GM23338 (cell line): ENCODE measurements around the gene GABRB3. TPM values are rescaled to one million over a fixed set of nuclear protein-coding genes. Genes with fewer than 3 reads are reported as not detected.

Source experiments
- ATAC-seq: fragments of 200-7000 bp; cut with Tn5 transposase; 3 replicates; pipeline ENCODE4 v1.9.1; 2020
- DNase-seq: peaks from one replicate; pipeline ENCODE4 v3.0.0-alpha.2; 2015; ENCODE audit warnings: low spot score
- H2AFZ ChIP-seq: fragments of 200-600 bp; sonication (generic); 2 replicates; pipeline ENCODE4 v1.8.0; 2016; ENCODE audit warnings: antibody characterized with exemption, mild to moderate bottlenecking, moderate library complexity
- H3F3A ChIP-seq: fragments of 200-600 bp; sonication (generic); replicated peaks from 2 replicates; pipeline ENCODE4 v1.8.0; 2017; ENCODE audit warnings: antibody characterized with exemption, mixed run types, low read depth
- H3K27ac ChIP-seq: fragments of 200-600 bp; sonication (generic); 2 replicates; pipeline ENCODE4 v1.6.1; 2016; ENCODE audit warnings: low read depth
- H3K27me3 ChIP-seq: fragments of 200-600 bp; sonication (generic); 2 replicates; pipeline ENCODE4 v1.8.0; 2016; ENCODE audit warnings: mild to moderate bottlenecking, mixed run types, moderate library complexity; ENCODE audit not compliant: insufficient read depth
- H3K36me3 ChIP-seq: fragments of 200-600 bp; sonication (generic); 2 replicates; pipeline ENCODE4 v1.8.0; 2016; ENCODE audit warnings: mild to moderate bottlenecking; ENCODE audit not compliant: insufficient read depth
- H3K4me1 ChIP-seq: fragments of 200-600 bp; sonication (generic); 2 replicates; pipeline ENCODE4 v1.8.0; 2016; ENCODE audit warnings: mild to moderate bottlenecking, moderate library complexity; ENCODE audit not compliant: insufficient read depth
- H3K4me2 ChIP-seq: fragments of 200-600 bp; sonication (generic); 2 replicates; pipeline ENCODE4 v1.7.1; 2017; ENCODE audit warnings: mixed run types
- H3K4me3 ChIP-seq: fragments of 200-600 bp; sonication (generic); 2 replicates; pipeline ENCODE4 v1.6.1; 2016; ENCODE audit warnings: mixed run types
- H3K79me2 ChIP-seq: fragments of 200-600 bp; sonication (generic); replicated peaks from 2 replicates; pipeline ENCODE4 v1.8.0; 2017; ENCODE audit warnings: mild to moderate bottlenecking; ENCODE audit not compliant: insufficient read depth
- H3K9me2 ChIP-seq: fragments of 200-600 bp; sonication (generic); 2 replicates; pipeline ENCODE4 v1.8.0; 2017; ENCODE audit not compliant: insufficient read depth
- H4K20me1 ChIP-seq: fragments of 200-600 bp; sonication (generic); replicated peaks from 2 replicates; pipeline ENCODE4 v1.8.0; 2017; ENCODE audit warnings: mild to moderate bottlenecking; ENCODE audit not compliant: insufficient read depth
- H3K27ac Mint-ChIP-seq: 2 replicates; pipeline ENCODE4 v1.8.0; 2020; ENCODE audit warnings: inconsistent platforms, mild to moderate bottlenecking, moderate library complexity, mixed read lengths
- H3K27me3 Mint-ChIP-seq: 3 replicates; pipeline ENCODE4 v1.8.0; 2022; ENCODE audit warnings: low read depth, mild to moderate bottlenecking, moderate library complexity, mixed read lengths, inconsistent platforms; ENCODE audit not compliant: insufficient read depth, poor library complexity
- H3K36me3 Mint-ChIP-seq: 3 replicates; pipeline ENCODE4 v1.8.0; 2021; ENCODE audit warnings: low read depth, mild to moderate bottlenecking, inconsistent platforms, moderate library complexity, mixed read lengths
- H3K4me1 Mint-ChIP-seq: 3 replicates; pipeline ENCODE4 v1.8.0; 2020; ENCODE audit warnings: mild to moderate bottlenecking, inconsistent platforms, mixed read lengths
- H3K4me3 Mint-ChIP-seq: 3 replicates; pipeline ENCODE4 v1.8.0; 2021; ENCODE audit warnings: moderate library complexity, mild to moderate bottlenecking, inconsistent platforms, mixed read lengths
- H3K9me3 Mint-ChIP-seq: 3 replicates; pipeline ENCODE4 v1.8.0; 2020; ENCODE audit warnings: moderate library complexity, mild to moderate bottlenecking, inconsistent platforms, mixed read lengths
- CREB1 ChIP-seq: fragments of 250-450 bp; sonication (Bioruptor Pico); IDR thresholded peaks from 2 replicates; pipeline ENCODE4 v1.5.0; 2020; ENCODE audit warnings: low read depth, mild to moderate bottlenecking, moderate library complexity
- CTCF ChIP-seq, 2 experiments: fragments of 200-600 bp in 1 of 2; sonication (generic) in 1 of 2; conservative IDR thresholded peaks; 2 replicates each; pipeline versions ENCODE4 v1.5.1 to v1.6.1; 2016 to 2017; ENCODE audit warnings: antibody characterized with exemption in 2 of 2, low read depth in 2 of 2, mild to moderate bottlenecking in 2 of 2, moderate library complexity in 1 of 2
- EZH2 ChIP-seq: fragments of 200-600 bp; sonication (generic); IDR thresholded peaks from one replicate; pipeline ENCODE4 v1.8.0; 2017; ENCODE audit warnings: antibody characterized with exemption, mild to moderate bottlenecking, low read depth; ENCODE audit not compliant: unreplicated experiment
- EZH2phosphoT487 ChIP-seq: fragments of 200-600 bp; sonication (generic); IDR thresholded peaks from one replicate; pipeline ENCODE4 v1.8.1; 2018; ENCODE audit warnings: antibody characterized with exemption; ENCODE audit not compliant: unreplicated experiment
- JUNB ChIP-seq: IDR thresholded peaks from one replicate; pipeline ENCODE4 v1.6.1; 2016; ENCODE audit warnings: antibody characterized with exemption; ENCODE audit not compliant: unreplicated experiment
- NANOG ChIP-seq: IDR thresholded peaks from 2 replicates; pipeline ENCODE4 v1.6.1; 2016; ENCODE audit warnings: antibody characterized with exemption, borderline replicate concordance
- POLR2AphosphoS5 ChIP-seq: IDR thresholded peaks from 2 replicates; pipeline ENCODE4 v1.6.1; 2016; ENCODE audit warnings: antibody characterized with exemption, low read depth
- REST ChIP-seq: IDR thresholded peaks from one replicate; pipeline ENCODE4 v1.6.1; 2018; ENCODE audit warnings: antibody characterized with exemption; ENCODE audit not compliant: unreplicated experiment
- STAT1 ChIP-seq: IDR thresholded peaks from one replicate; pipeline ENCODE4 v1.6.1; 2016; ENCODE audit warnings: antibody characterized with exemption; ENCODE audit not compliant: unreplicated experiment
- ZNF114 ChIP-seq: fragments of 250-450 bp; sonication (Bioruptor Pico); IDR thresholded peaks from 2 replicates; pipeline ENCODE4 v1.5.0; 2020; ENCODE audit warnings: mild to moderate bottlenecking, moderate library complexity
- ZNF331 ChIP-seq: fragments of 250-450 bp; sonication (Bioruptor Pico); IDR thresholded peaks from 2 replicates; pipeline ENCODE4 v1.5.0; 2020; ENCODE audit warnings: low read depth, mild to moderate bottlenecking, moderate library complexity
- ZNF462 ChIP-seq: fragments of 250-450 bp; sonication (Bioruptor Pico); IDR thresholded peaks from 2 replicates; pipeline ENCODE4 v1.5.0; 2020; ENCODE audit warnings: mild to moderate bottlenecking, moderate library complexity
- polyA plus RNA-seq: library from polyadenylated mRNA; unstranded; fragments of >200 nt; fragmentation: Nextera tagmentation; extraction: Ambion mirVana; gene quantifications from 2 replicates; pipeline ENCODE4 v1.2.1, GENCODE V29; 2016
- total RNA-seq: library from RNA; depleted of rRNA; stranded (reverse); fragments of >200 nt; shearing (Covaris generic); gene quantifications from 2 replicates; pipeline ENCODE4 v1.2.3, GENCODE V29; 2014
- TF ChIP-seq, protein P1 (sequence below): IDR thresholded peaks from 2 replicates; pipeline ENCODE4 v1.6.1; 2016; ENCODE audit warnings: antibody characterized with exemption

GABRB3 gene
- total and polyA plus RNA-seq, 2 experiments from 2014 or later, result 56.5 to 131 TPM

DNA sequence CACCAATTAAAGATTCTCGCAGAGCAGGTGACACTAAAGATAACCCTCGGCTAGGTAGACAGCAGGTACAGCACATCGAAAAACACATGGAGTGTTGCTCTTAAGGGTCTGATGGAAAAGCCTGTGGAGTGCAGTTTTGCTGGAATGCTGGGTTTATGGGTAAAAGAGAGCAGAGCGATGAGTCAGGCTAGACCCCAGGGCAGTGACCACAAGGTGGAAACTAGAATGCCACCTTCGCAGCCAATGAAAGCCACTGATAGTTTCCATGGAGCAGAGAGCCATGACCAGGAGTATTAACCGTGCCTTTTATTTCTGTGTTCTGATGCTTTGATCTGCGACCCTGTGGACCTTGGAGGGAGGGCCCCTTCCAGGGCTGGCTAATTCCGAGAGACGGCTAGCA is 149.8 kb downstream of the GABRB3 start:
- peak; percentile 43 for ATAC-seq
- Histone ChIP-seq H3K79me2 (peaks cover 91% of the 10 kb centered on the region), H3F3A (no peaks in the 10 kb centered on the region), H4K20me1 (peaks cover 12% of the 10 kb centered on the region), H3K36me3 (0 out of 2 replicates have a peak, but pooled peaks cover 3% of the 10 kb centered on the region), H3K4me2 (no peak overlapping the region), H3K27me3 (no peaks in the 10 kb centered on the region), H2AFZ (no peak overlapping the region), H3K4me3 (no peak overlapping the region), H3K9me2 (no peaks in the 10 kb centered on the region), H3K4me1 (peaks cover 50% of the 10 kb centered on the region), H3K27ac (no peak overlapping the region)
- no peak for TF ChIP-seq EZH2phosphoT487
- TF ChIP-seq ZNF462 (CRISPR knock-in tag), result no peak
- no peak for TF ChIP-seq NANOG
- no peak for TF ChIP-seq EZH2
- TF ChIP-seq STAT1, result no peak
- TF ChIP-seq JUNB, result no peak
- TF ChIP-seq, protein P1, sequence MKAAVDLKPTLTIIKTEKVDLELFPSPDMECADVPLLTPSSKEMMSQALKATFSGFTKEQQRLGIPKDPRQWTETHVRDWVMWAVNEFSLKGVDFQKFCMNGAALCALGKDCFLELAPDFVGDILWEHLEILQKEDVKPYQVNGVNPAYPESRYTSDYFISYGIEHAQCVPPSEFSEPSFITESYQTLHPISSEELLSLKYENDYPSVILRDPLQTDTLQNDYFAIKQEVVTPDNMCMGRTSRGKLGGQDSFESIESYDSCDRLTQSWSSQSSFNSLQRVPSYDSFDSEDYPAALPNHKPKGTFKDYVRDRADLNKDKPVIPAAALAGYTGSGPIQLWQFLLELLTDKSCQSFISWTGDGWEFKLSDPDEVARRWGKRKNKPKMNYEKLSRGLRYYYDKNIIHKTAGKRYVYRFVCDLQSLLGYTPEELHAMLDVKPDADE, result no peak
- TF ChIP-seq ZNF114 (CRISPR knock-in tag), result no peak
- TF ChIP-seq REST, result no peak
- no peak for TF ChIP-seq CREB1 (CRISPR knock-in tag)
- no peak for TF ChIP-seq POLR2AphosphoS5
- no peak for TF ChIP-seq CTCF (conservative IDR thresholded peaks at IDR 0.05; ENCODE audit: low read depth in 2 of 2)
- TF ChIP-seq ZNF331 (CRISPR knock-in tag), result no peak
- Mint-ChIP-seq H3K9me3 (peaks cover 31% of the 10 kb centered on the region), H3K36me3 (peaks cover 64% of the 10 kb centered on the region), H3K4me3 (no peak overlapping the region), H3K27ac (peak overlapping the region; percentile 89), H3K27me3 (peaks cover 4% of the 10 kb centered on the region), H3K4me1 (peaks cover 68% of the 10 kb centered on the region)
- DNase-seq, result no peak
